ENCODE results near the gene SDK2. TPM values are rescaled to one million over a fixed set of nuclear protein-coding genes. Genes with fewer than 3 reads are reported as not detected.

The SDK2 gene
- total and polyA plus RNA-seq, 2 of the 4 experiments (the other 2 are of a cell fraction): under 0.01 to 0.03 TPM

DNA sequence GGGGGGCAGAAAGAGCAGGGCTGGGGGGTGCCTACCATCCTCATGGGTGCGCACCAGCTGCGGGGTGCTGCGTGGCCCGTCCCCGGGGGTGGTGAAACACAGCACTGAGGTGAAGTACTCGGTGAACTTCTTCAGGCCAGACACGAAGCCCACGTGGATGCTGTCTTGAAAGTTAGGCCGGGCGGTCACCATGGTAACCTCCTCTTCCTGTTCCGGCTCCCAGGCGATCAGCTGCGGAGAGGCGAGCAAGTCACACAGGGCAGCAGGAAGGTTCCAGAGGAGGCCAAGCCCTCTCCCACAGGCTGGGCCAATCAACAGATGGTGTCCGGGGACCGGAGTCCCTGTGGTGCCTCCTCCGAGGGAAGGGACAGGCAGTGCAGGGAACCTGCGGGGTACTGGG, 242.3 kb downstream of the SDK2 start:
- H3K9me3 ChIP-seq (ENCODE audit: control insufficient read depth, insufficient read depth, low read length): no peaks in the 10 kb centered on the region
- H2AK9ac ChIP-seq (replicated peaks; ENCODE audit: low read depth, low read length, poor library complexity): no peak overlapping the region
- H4K20me1 ChIP-seq (ENCODE audit: insufficient read depth, low read length): no peaks in the 10 kb centered on the region
- H2AFZ ChIP-seq (replicated peaks; ENCODE audit: low read length, poor library complexity): peak overlapping the region; percentile 56
- no peak overlapping the region for H2BK120ac ChIP-seq (ENCODE audit: low read depth, low read length)
- no peak overlapping the region for H3K4me3 ChIP-seq (ENCODE audit: insufficient read depth, low read depth, low read length)
- in situ Hi-C loops (cut with MboI; ENCODE audit: low sequenced_read_pairs): no loop called here
- no peak for ATAC-seq (ENCODE audit: low read depth)
- no peak overlapping the region for H4K91ac ChIP-seq (ENCODE audit: insufficient read depth, low read depth, low read length)
- no peak overlapping the region for H3K56ac ChIP-seq (ENCODE audit: extremely low read depth, insufficient read depth, low read length)
- H3K4ac ChIP-seq (ENCODE audit: low read depth, low read length): no peak overlapping the region
- H3K14ac ChIP-seq (replicated peaks; ENCODE audit: low read depth, low read length): no peak overlapping the region
- H3K4me2 ChIP-seq (ENCODE audit: low read depth, low read length): no peak overlapping the region
- no peak overlapping the region for H3K27ac ChIP-seq (ENCODE audit: insufficient read depth, low read length)
- no peak overlapping the region for H2BK5ac ChIP-seq (ENCODE audit: low read depth, low read length, poor library complexity, severe bottlenecking)
- CTCF ChIA-PET: no interaction called here
- TF ChIP-seq MAFK (IDR thresholded peaks at IDR 0.05; ENCODE audit: low read depth, low read length): no peak
- TF ChIP-seq BHLHE40 (IDR thresholded peaks at IDR 0.05; ENCODE audit: low read depth, low read length): no peak
- TF ChIP-seq CHD1 (IDR thresholded peaks at IDR 0.05; ENCODE audit: low read depth, low read length): no peak
- H2BK15ac ChIP-seq (ENCODE audit: low read depth, low read length): no peak overlapping the region
- no peaks in the 10 kb centered on the region for H3K9me1 ChIP-seq (ENCODE audit: insufficient read depth, low read length)
- POLR2A ChIA-PET (ENCODE audit: unreplicated experiment): no interaction called here
- H2BK20ac ChIP-seq (ENCODE audit: low read depth, low read length): no peak overlapping the region
- H4K5ac ChIP-seq (ENCODE audit: low read depth, low read length): no peak overlapping the region
- H3K79me1 ChIP-seq (ENCODE audit: low read depth in 1 of 2, low read length in 2 of 2): no peaks in the 10 kb centered on the region
- H3K18ac ChIP-seq (ENCODE audit: low read depth, low read length): no peak overlapping the region
- no TSS peak for BruUV-seq (replicated peaks)
- dilution Hi-C loops (cut with HindIII; ENCODE audit: low sequenced_read_pairs, unreplicated experiment): no loop called here
- DNase-seq: peak; percentile 7
- no peaks in the 10 kb centered on the region for H3K36me3 ChIP-seq (ENCODE audit: control insufficient read depth, insufficient read depth, low read length)
- no CpG with 5 or more reads among the region's 18 CpGs for WGBS, 2 experiments (ENCODE audit: extremely low coverage in 2 of 2, insufficient read length in 1 of 2)
- no peak overlapping the region for H2AK5ac ChIP-seq (ENCODE audit: low read depth, low read length)
- no peak overlapping the region for H3K23ac ChIP-seq (ENCODE audit: low read depth, low read length)
- H3K27me3 ChIP-seq (ENCODE audit: control insufficient read depth, insufficient read depth, low read length): peaks cover 2% of the 10 kb centered on the region; the same call in 1 of the 2 replicates
- H4K8ac ChIP-seq (ENCODE audit: low read depth in 2 of 2, low read length in 2 of 2): no peak overlapping the region
- H3K4me1 ChIP-seq (ENCODE audit: control insufficient read depth, insufficient read depth, low read length): no peaks in the 10 kb centered on the region
- intact Hi-C loops (cut with micrococcal nuclease): no loop called here
- no peak overlapping the region for H3K9ac ChIP-seq (ENCODE audit: low read depth, low read length)
